GM23248 (cell line): ENCODE data around the gene SLC13A1. TPM values are rescaled to one million over a fixed set of nuclear protein-coding genes. Genes with fewer than 3 reads are reported as not detected.

Experiments
- DNase-seq: peaks from one replicate; pipeline ENCODE4 v3.0.0-alpha.2; 2015
- H2AFZ ChIP-seq: fragments of 200-600 bp; sonication (generic); 2 replicates; pipeline ENCODE4 v1.6.1; 2016; ENCODE audit warnings: antibody characterized with exemption
- H3F3A ChIP-seq: fragments of 200-600 bp; sonication (generic); 2 replicates; pipeline ENCODE4 v1.6.1; 2016; ENCODE audit warnings: mild to moderate bottlenecking, antibody characterized with exemption, mixed run types; ENCODE audit not compliant: insufficient read depth
- H3K27ac ChIP-seq: fragments of 200-600 bp; sonication (generic); 2 replicates; pipeline ENCODE4 v1.5.1; 2016; ENCODE audit warnings: mild to moderate bottlenecking
- H3K27me3 ChIP-seq: fragments of 200-600 bp; sonication (generic); replicated peaks from 2 replicates; pipeline ENCODE4 v1.6.1; 2016; ENCODE audit warnings: mild to moderate bottlenecking; ENCODE audit not compliant: insufficient read depth
- H3K36me3 ChIP-seq: fragments of 200-600 bp; sonication (generic); 2 replicates; pipeline ENCODE4 v1.6.1; 2016; ENCODE audit warnings: low read depth, mild to moderate bottlenecking
- H3K4me1 ChIP-seq: fragments of 200-600 bp; sonication (generic); 2 replicates; pipeline ENCODE4 v1.6.1; 2016; ENCODE audit warnings: mild to moderate bottlenecking; ENCODE audit not compliant: insufficient read depth
- H3K4me2 ChIP-seq: fragments of 200-600 bp; sonication (generic); one replicate; pipeline ENCODE4 v1.6.1; 2016; ENCODE audit warnings: mild to moderate bottlenecking; ENCODE audit not compliant: unreplicated experiment
- H3K4me3 ChIP-seq: fragments of 200-600 bp; sonication (generic); 2 replicates; pipeline ENCODE4 v1.5.1; 2016; ENCODE audit warnings: mild to moderate bottlenecking
- H3K79me2 ChIP-seq: fragments of 200-600 bp; sonication (generic); 2 replicates; pipeline ENCODE4 v1.6.1; 2016; ENCODE audit warnings: mild to moderate bottlenecking; ENCODE audit not compliant: insufficient read depth
- H3K9ac ChIP-seq: fragments of 200-600 bp; sonication (generic); 2 replicates; pipeline ENCODE4 v1.6.1; 2016; ENCODE audit warnings: mild to moderate bottlenecking
- H3K9me2 ChIP-seq: fragments of 200-600 bp; sonication (generic); 2 replicates; pipeline ENCODE4 v1.6.1; 2016; ENCODE audit warnings: mixed run types, mild to moderate bottlenecking, moderate library complexity; ENCODE audit not compliant: insufficient read depth
- H3K9me3 ChIP-seq: fragments of 200-600 bp; sonication (generic); one replicate; pipeline ENCODE4 v1.6.1; 2017; ENCODE audit warnings: low read depth
- H4K20me1 ChIP-seq: fragments of 200-600 bp; sonication (generic); 2 replicates; pipeline ENCODE4 v1.6.0; 2016; ENCODE audit not compliant: insufficient read depth
- EZH2 ChIP-seq: fragments of 200-600 bp; sonication (generic); IDR thresholded peaks from 2 replicates; pipeline ENCODE4 v1.6.1; 2018; ENCODE audit warnings: antibody characterized with exemption, mild to moderate bottlenecking; ENCODE audit not compliant: insufficient read depth, poor library complexity, severe bottlenecking
- EZH2phosphoT487 ChIP-seq: fragments of 200-600 bp; sonication (generic); IDR thresholded peaks from 2 replicates; pipeline ENCODE4 v1.6.1; 2018; ENCODE audit warnings: antibody characterized with exemption, moderate library complexity, mild to moderate bottlenecking, low read depth; ENCODE audit not compliant: insufficient read depth
- WGBS, 2 experiments: methylation state at CpG; one replicate each; pipeline ENCODE4 v1.1.6; 2015 to 2017; ENCODE audit warnings: low lambda C conversion rate in 2 of 2, low coverage in 1 of 2; ENCODE audit errors: missing lambda C conversion rate in 2 of 2; 5-methylcytosine and 5-hydroxymethylcytosine counted together
- in situ Hi-C: fragments of 300-500 bp; cut with MboI; formaldehyde crosslinking; loops from 2 replicates; pipeline ENCODE4 v1.15.0; 2020
- polyA plus RNA-seq: library from polyadenylated mRNA; unstranded; fragments of >200 nt; fragmentation: Nextera tagmentation; extraction: Ambion mirVana; gene quantifications from 2 replicates; pipeline ENCODE4 v1.2.1, GENCODE V29; 2016
- total RNA-seq: library from RNA; depleted of rRNA; stranded (reverse); fragments of >200 nt; shearing (Covaris generic); gene quantifications from 2 replicates; pipeline ENCODE4 v1.2.3, GENCODE V29; 2014; rRNA removed

Gene SLC13A1
- total and polyA plus RNA-seq, 2 experiments from 2014 or later, result not detected

DNA sequence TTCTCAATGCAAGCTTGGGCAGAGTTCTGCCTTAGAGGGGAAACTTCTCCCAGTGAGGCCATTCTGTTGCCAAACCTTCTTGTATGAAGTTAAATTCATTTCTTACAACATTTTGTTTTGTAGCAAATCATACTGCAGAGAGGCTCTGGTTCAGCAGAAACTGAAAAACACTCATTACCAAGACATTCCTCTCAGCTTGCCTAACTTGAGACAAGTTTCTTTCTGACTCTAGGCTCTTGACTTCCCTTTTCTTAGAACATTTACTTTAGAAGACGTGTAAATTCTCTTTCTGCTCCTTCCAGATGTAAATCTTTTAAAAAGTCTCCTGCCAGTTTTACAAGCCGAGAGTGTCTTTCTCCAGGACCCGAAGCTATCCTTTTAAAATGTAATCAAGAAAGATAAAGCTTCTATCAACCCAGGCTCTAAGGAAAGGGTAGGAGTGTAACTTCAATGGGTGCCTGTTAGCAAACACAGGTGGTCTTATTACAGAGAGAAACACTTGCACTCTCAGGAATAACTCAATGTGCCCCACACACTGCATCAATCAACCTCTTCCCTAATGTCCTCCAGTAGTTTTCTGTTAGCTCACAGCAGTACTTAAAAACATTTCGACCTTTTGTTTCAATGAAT, 123.8 kb downstream of the SLC13A1 start:
- in situ Hi-C loops, result no loop called here
- Histone ChIP-seq H3K9me2 (no peaks in the 10 kb centered on the region), H3K9me3 (no peaks in the 10 kb centered on the region), H3K4me2 (no peak overlapping the region), H3K27me3 (no peaks in the 10 kb centered on the region), H3K79me2 (no peaks in the 10 kb centered on the region), H3K4me3 (no peak overlapping the region), H3K4me1 (no peaks in the 10 kb centered on the region), H3K27ac (no peak overlapping the region), H4K20me1 (no peaks in the 10 kb centered on the region), H3K9ac (no peak overlapping the region), H2AFZ (no peak overlapping the region), H3K36me3 (no peaks in the 10 kb centered on the region), H3F3A (no peaks in the 10 kb centered on the region)
- no peak for DNase-seq
- WGBS, 2 experiments, result 5 to 12% methylated on average over 4 of the region's 4 CpGs
- TF ChIP-seq EZH2phosphoT487 (no peak), EZH2 (no peak)

DNA sequence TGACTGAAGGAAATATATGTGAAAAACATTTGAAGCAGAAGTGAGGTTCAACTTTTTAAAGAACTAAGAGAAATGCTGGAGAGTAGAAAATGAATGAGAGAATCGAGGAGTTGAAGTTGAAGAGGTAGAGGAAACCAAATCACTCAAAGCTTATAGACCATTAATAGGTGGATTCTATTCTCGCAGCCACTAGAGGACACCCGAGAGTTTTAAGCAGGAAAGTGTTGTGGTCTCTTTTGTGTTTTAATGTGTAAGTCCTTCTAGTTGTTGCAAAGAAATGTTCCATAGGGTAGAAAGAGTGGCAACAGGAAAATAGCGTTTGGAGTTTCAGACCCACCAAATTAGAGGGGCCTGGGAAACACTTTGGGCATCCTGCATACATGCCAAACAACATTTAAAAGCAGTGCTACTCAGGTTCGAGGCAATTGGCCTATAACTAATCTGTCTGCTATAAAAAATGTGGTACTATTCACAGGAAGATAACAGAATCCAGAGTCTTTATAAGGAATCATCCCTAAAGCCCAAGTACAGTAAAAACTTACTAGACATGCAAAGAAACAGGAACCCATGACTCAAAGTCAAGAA, 129.0 kb downstream of the SLC13A1 start:
- Histone ChIP-seq H3K4me2 (no peak overlapping the region), H3K36me3 (no peaks in the 10 kb centered on the region), H3K4me1 (no peaks in the 10 kb centered on the region), H3K27ac (no peak overlapping the region), H3K27me3 (no peaks in the 10 kb centered on the region), H3K9me2 (no peaks in the 10 kb centered on the region), H3K79me2 (no peaks in the 10 kb centered on the region), H2AFZ (no peak overlapping the region), H3K9ac (no peak overlapping the region), H4K20me1 (no peaks in the 10 kb centered on the region), H3K4me3 (no peak overlapping the region), H3F3A (no peaks in the 10 kb centered on the region), H3K9me3 (no peaks in the 10 kb centered on the region)
- WGBS, 2 experiments, result 9 to 15% methylated on average over 5 of the region's 5 CpGs
- no peak for TF ChIP-seq EZH2phosphoT487
- TF ChIP-seq EZH2, result no peak
- DNase-seq, result peak; percentile 10
- in situ Hi-C loops, result no loop called here

DNA sequence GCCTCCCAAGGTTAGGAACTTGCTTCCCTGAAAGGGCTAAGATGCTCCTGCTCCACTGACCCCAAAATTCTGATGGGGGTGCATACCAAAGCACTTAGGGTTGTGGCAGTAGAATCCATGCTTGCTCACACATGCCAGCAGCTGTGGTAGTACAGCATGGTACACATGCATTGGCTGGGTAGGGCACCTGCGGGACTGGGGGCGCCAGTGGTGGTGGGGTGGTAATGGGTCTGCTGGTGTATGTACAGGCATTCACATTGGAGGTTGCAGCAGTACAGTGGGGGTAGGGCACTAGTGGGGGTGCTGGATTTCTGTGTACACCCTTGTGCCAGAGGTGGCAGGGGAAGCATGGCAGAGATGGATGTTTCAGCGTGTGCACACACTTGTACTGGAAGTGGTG, 132.0 kb downstream of the SLC13A1 start:
- H3K4me2 ChIP-seq, result no peak overlapping the region
- H3K4me3 ChIP-seq, result no peak overlapping the region
- H3K9me3 ChIP-seq, result no peaks in the 10 kb centered on the region
- no peak overlapping the region for H3K9ac ChIP-seq
- no peaks in the 10 kb centered on the region for H4K20me1 ChIP-seq
- no peaks in the 10 kb centered on the region for H3K36me3 ChIP-seq
- no peaks in the 10 kb centered on the region for H3K79me2 ChIP-seq
- H3K4me1 ChIP-seq, result no peaks in the 10 kb centered on the region
- in situ Hi-C loops, result no loop called here
- no peaks in the 10 kb centered on the region for H3K27me3 ChIP-seq
- H3K27ac ChIP-seq, result no peak overlapping the region
- no peak for DNase-seq
- no peak overlapping the region for H2AFZ ChIP-seq
- TF ChIP-seq EZH2phosphoT487 (no peak), EZH2 (no peak)
- no peaks in the 10 kb centered on the region for H3K9me2 ChIP-seq
- H3F3A ChIP-seq, result no peaks in the 10 kb centered on the region
- WGBS, 2 experiments, result 37 to 52% methylated on average over 3 of the region's 3 CpGs

Other genes with a start within 250 kb of the SLC13A1 start
- gene TAS2R16, start 204.3 kb downstream of the SLC13A1 start, total RNA-seq, result not detected in 2 replicates
- gene TAS2R16, start 204.3 kb downstream of the SLC13A1 start, polyA plus RNA-seq, result not detected in 2 replicates